ENCODE results near the gene CHRM1.

GRCh38 chr11:62883673-62884072, 37.5 kb downstream of the CHRM1 start:
- TF ChIP-seq POLR2AphosphoS5 (IDR thresholded peaks at IDR 0.05) (no peak), CTCF (IDR thresholded peaks at IDR 0.05) (no peak), EP300 (IDR thresholded peaks at IDR 0.05) (no peak)

Data from stomach (tissue), 4 donors.